Smooth muscle cell (in vitro differentiated cells): ENCODE measurements around the gene COL26A1. TPM values are rescaled to one million over a fixed set of nuclear protein-coding genes. Genes with fewer than 3 reads are reported as not detected.

Source experiments
- DNase-seq: peaks from one replicate; lab custom pipeline; 2025; ENCODE audit not compliant: unreplicated experiment; lab: John Stamatoyannopoulos, UW
- H2AFZ ChIP-seq: fragments of 200-600 bp; sonication (generic); 2 replicates; pipeline ENCODE4 v1.6.0; 2016; ENCODE audit warnings: antibody characterized with exemption, low read depth, mild to moderate bottlenecking
- H3F3A ChIP-seq: fragments of 200-600 bp; sonication (generic); 2 replicates; pipeline ENCODE4 v1.6.0; 2017; ENCODE audit warnings: antibody characterized with exemption, low read depth
- H3K27ac ChIP-seq: fragments of 200-600 bp; sonication (generic); 2 replicates; pipeline ENCODE4 v1.5.1; 2016; ENCODE audit warnings: low read depth, mild to moderate bottlenecking
- H3K27me3 ChIP-seq: fragments of 200-600 bp; sonication (generic); 2 replicates; pipeline ENCODE4 v1.6.1; 2016; ENCODE audit warnings: low read depth, mild to moderate bottlenecking
- H3K36me3 ChIP-seq: fragments of 200-600 bp; sonication (generic); 2 replicates; pipeline ENCODE4 v1.5.1; 2016; ENCODE audit warnings: low read depth
- H3K4me1 ChIP-seq: fragments of 200-600 bp; sonication (generic); 2 replicates; pipeline ENCODE4 v1.5.1; 2016; ENCODE audit warnings: low read depth
- H3K4me2 ChIP-seq: fragments of 200-600 bp; sonication (generic); 2 replicates; pipeline ENCODE4 v1.6.0; 2016; ENCODE audit warnings: mild to moderate bottlenecking
- H3K4me3 ChIP-seq: fragments of 200-600 bp; sonication (generic); 2 replicates; pipeline ENCODE4 v1.5.1; 2016; ENCODE audit warnings: mild to moderate bottlenecking
- H3K79me2 ChIP-seq: fragments of 200-600 bp; sonication (generic); 2 replicates; pipeline ENCODE4 v1.6.0; 2016; ENCODE audit warnings: low read depth, mild to moderate bottlenecking
- H3K9ac ChIP-seq: fragments of 200-600 bp; sonication (generic); 2 replicates; pipeline ENCODE4 v1.6.0; 2016; ENCODE audit warnings: low read depth
- H3K9me3 ChIP-seq: fragments of 200-600 bp; sonication (generic); replicated peaks from 2 replicates; pipeline ENCODE4 v1.5.1; 2016; ENCODE audit warnings: low read depth
- H4K20me1 ChIP-seq: fragments of 200-600 bp; sonication (generic); 2 replicates; pipeline ENCODE4 v1.6.0; 2016; ENCODE audit warnings: low read depth
- WGBS: methylation state at CpG from one replicate; pipeline ENCODE4 v1.1.7; 2016; ENCODE audit warnings: low lambda C conversion rate; 5-methylcytosine and 5-hydroxymethylcytosine counted together
- polyA plus RNA-seq: library from polyadenylated mRNA; unstranded; fragments of >200 nt; fragmentation: Nextera tagmentation; extraction: Ambion mirVana; gene quantifications from 2 replicates; pipeline ENCODE4 v1.2.1, GENCODE V29; 2016
- total RNA-seq: library from RNA; depleted of rRNA; stranded (reverse); fragments of >200 nt; gene quantifications from 2 replicates; pipeline ENCODE4 v1.2.3, GENCODE V29; 2014
- TF ChIP-seq, protein P1 (sequence below): fragments of 200-600 bp; sonication (generic); IDR thresholded peaks from 2 replicates; pipeline ENCODE4 v1.5.1; 2017; ENCODE audit warnings: borderline replicate concordance, mild to moderate bottlenecking, antibody characterized with exemption; ENCODE audit not compliant: insufficient read depth, poor library complexity, severe bottlenecking

The COL26A1 gene
- total and polyA plus RNA-seq, 2 experiments from 2014 or later: 4.9 to 13.2 TPM

- TF ChIP-seq, protein P1, sequence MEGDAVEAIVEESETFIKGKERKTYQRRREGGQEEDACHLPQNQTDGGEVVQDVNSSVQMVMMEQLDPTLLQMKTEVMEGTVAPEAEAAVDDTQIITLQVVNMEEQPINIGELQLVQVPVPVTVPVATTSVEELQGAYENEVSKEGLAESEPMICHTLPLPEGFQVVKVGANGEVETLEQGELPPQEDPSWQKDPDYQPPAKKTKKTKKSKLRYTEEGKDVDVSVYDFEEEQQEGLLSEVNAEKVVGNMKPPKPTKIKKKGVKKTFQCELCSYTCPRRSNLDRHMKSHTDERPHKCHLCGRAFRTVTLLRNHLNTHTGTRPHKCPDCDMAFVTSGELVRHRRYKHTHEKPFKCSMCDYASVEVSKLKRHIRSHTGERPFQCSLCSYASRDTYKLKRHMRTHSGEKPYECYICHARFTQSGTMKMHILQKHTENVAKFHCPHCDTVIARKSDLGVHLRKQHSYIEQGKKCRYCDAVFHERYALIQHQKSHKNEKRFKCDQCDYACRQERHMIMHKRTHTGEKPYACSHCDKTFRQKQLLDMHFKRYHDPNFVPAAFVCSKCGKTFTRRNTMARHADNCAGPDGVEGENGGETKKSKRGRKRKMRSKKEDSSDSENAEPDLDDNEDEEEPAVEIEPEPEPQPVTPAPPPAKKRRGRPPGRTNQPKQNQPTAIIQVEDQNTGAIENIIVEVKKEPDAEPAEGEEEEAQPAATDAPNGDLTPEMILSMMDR: no peak
- no peak for DNase-seq
- H4K20me1 ChIP-seq: no peaks in the 10 kb centered on the region
- no peak overlapping the region for H2AFZ ChIP-seq
- H3K9me3 ChIP-seq: no peaks in the 10 kb centered on the region
- H3K9ac ChIP-seq: no peak overlapping the region
- H3K4me1 ChIP-seq: peaks cover 6% of the 10 kb centered on the region
- 81% methylated on average over 18 of the region's 18 CpGs for WGBS
- H3K27me3 ChIP-seq: no peaks in the 10 kb centered on the region
- H3F3A ChIP-seq: no peaks in the 10 kb centered on the region
- peak overlapping the region; percentile 38 for H3K27ac ChIP-seq
- no peaks in the 10 kb centered on the region for H3K79me2 ChIP-seq
- H3K36me3 ChIP-seq: no peaks in the 10 kb centered on the region
- H3K4me2 ChIP-seq: no peak overlapping the region
- H3K4me3 ChIP-seq: no peak overlapping the region
These were observed 235.8 kb downstream of the COL26A1 start for GRCh38 chr7:101598422-101598985.

- peak overlapping the region; percentile 38 for H3K27ac ChIP-seq
- TF ChIP-seq, protein P1: no peak
- 89% methylated on average over 16 of the region's 16 CpGs for WGBS
- H3K9ac ChIP-seq: no peak overlapping the region
- no peaks in the 10 kb centered on the region for H3K9me3 ChIP-seq
- no peak overlapping the region for H2AFZ ChIP-seq
- H3K4me1 ChIP-seq: peaks cover 6% of the 10 kb centered on the region
- no peaks in the 10 kb centered on the region for H3F3A ChIP-seq
- H3K79me2 ChIP-seq: no peaks in the 10 kb centered on the region
- no peak overlapping the region for H3K4me3 ChIP-seq
- DNase-seq: no peak
- no peaks in the 10 kb centered on the region for H3K27me3 ChIP-seq
- H4K20me1 ChIP-seq: no peaks in the 10 kb centered on the region
- H3K4me2 ChIP-seq: no peak overlapping the region
- H3K36me3 ChIP-seq: no peaks in the 10 kb centered on the region
These were observed 236.5 kb downstream of the COL26A1 start for GRCh38 chr7:101598986-101599771.

DNA sequence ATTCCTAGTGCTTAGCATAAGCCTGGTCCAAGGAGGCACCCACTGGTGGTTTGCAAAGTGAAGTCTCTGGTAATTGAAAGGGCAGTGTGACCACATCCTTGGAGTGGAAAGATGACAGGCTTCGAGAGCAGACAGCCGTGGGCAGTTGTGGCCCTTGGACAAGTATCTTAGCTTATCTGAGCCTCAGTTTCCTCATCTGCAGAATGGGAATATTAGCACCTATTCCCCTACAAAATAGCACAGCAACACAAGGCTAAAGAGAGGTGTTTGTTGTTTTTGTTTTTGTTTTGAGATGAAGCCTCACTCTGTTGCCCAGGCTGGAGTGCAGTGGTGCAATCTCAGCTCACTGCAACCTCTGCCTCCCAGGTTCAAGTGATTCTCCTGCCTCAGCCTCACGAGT lies 237.1 kb downstream of the COL26A1 start:
- no peaks in the 10 kb centered on the region for H3F3A ChIP-seq
- H4K20me1 ChIP-seq: no peaks in the 10 kb centered on the region
- 92% methylated on average over 3 of the region's 3 CpGs for WGBS

More for the DNA sequence above, 237.1 kb downstream of the COL26A1 start:
- TF ChIP-seq, protein P1: no peak
- no peaks in the 10 kb centered on the region for H3K36me3 ChIP-seq
- no peak overlapping the region for H3K9ac ChIP-seq
- H3K27me3 ChIP-seq: no peaks in the 10 kb centered on the region
- DNase-seq: no peak
- no peak overlapping the region for H3K27ac ChIP-seq
- H3K4me1 ChIP-seq: peaks cover 6% of the 10 kb centered on the region
- no peaks in the 10 kb centered on the region for H3K79me2 ChIP-seq
- no peak overlapping the region for H3K4me3 ChIP-seq
- H2AFZ ChIP-seq: no peak overlapping the region
- H3K9me3 ChIP-seq: no peaks in the 10 kb centered on the region
- H3K4me2 ChIP-seq: no peak overlapping the region
